DND-41 (cell line): ENCODE data around the gene ARHGAP18.

Experiments used
- CTCF ChIP-seq: IDR thresholded peaks from 2 replicates; pipeline ENCODE4 v1.5.1; 2012; ENCODE audit warnings: borderline replicate concordance, low read length, moderate library complexity, mild to moderate bottlenecking; ENCODE audit not compliant: poor library complexity, severe bottlenecking; ENCODE audit errors: extremely low read depth
- EZH2 ChIP-seq: IDR thresholded peaks from 3 replicates; pipeline ENCODE4 v1.6.1; 2012; ENCODE audit warnings: borderline replicate concordance, low read depth, mild to moderate bottlenecking, moderate library complexity, low read length, inconsistent platforms; ENCODE audit not compliant: severe bottlenecking

GRCh38 chr6:129651291-129651691 is 58.7 kb downstream of the ARHGAP18 start:
- TF ChIP-seq CTCF (no peak), EZH2 (no peak)
